Upper lobe of left lung (tissue), 6 donors: ENCODE results near the gene JUNB. TPM values are rescaled to one million over a fixed set of nuclear protein-coding genes. Genes with fewer than 3 reads are reported as not detected.

Source experiments
- ATAC-seq, 2 donors: fragments of 200-7000 bp; cut with Tn5 transposase; one replicate each; pipeline ENCODE4 v1.9.1; 2022; ENCODE audit warnings: mild to moderate bottlenecking in 2 of 2, moderate library complexity in 2 of 2; ENCODE audit not compliant: low FRiP score in 2 of 2
- DNase-seq, 2 donors: peaks; one replicate each; pipeline ENCODE4 v3.0.0-alpha.2; 2019 to 2020
- H3K27ac ChIP-seq, 4 donors: fragments of 200-600 bp; sonication (generic); one replicate each; pipeline ENCODE4 v1.5.1; 2016 to 2019
- H3K27me3 ChIP-seq, 4 donors: fragments of 200-600 bp; sonication (generic); one replicate each; pipeline ENCODE4 v1.5.1; 2017 to 2019
- H3K36me3 ChIP-seq, 4 donors: fragments of 200-600 bp; sonication (generic); one replicate each; pipeline ENCODE4 v1.5.1; 2016 to 2019
- H3K4me1 ChIP-seq, 4 donors: fragments of 200-600 bp; sonication (generic); one replicate each; pipeline ENCODE4 v1.5.1; 2018 to 2019
- H3K4me3 ChIP-seq, 4 donors: fragments of 200-600 bp; sonication (generic); one replicate each; pipeline ENCODE4 v1.5.1; 2017 to 2019; ENCODE audit warnings: mild to moderate bottlenecking in 2 of 4, moderate library complexity in 1 of 4
- H3K9me3 ChIP-seq, 4 donors: fragments of 200-600 bp; sonication (generic); one replicate each; pipeline ENCODE4 v1.5.1; 2018 to 2019
- EP300 ChIP-seq, 4 donors: sonication (generic); formaldehyde crosslinking; IDR thresholded peaks; one replicate each; pipeline ENCODE4 v1.5.1; 2017; ENCODE audit warnings: antibody characterized with exemption in 4 of 4, control low read depth in 2 of 4
- POLR2A ChIP-seq, 4 donors: fragments of 450-650 bp; IDR thresholded peaks; one replicate each; pipeline ENCODE4 v1.5.1; 2016 to 2017; ENCODE audit warnings: antibody characterized with exemption in 4 of 4, mild to moderate bottlenecking in 2 of 4
- POLR2AphosphoS5 ChIP-seq, 2 donors: sonication (generic); formaldehyde crosslinking; IDR thresholded peaks; one replicate each; pipeline ENCODE4 v1.5.1; 2017; ENCODE audit warnings: antibody characterized with exemption in 2 of 2
- WGBS, 2 donors: methylation state at CpG; one replicate each; pipeline ENCODE4 v1.1.5; 2017 to 2018; 5-methylcytosine and 5-hydroxymethylcytosine counted together
- total RNA-seq, 6 donors: library from RNA; depleted of rRNA in 4 of 6; stranded (reverse); fragments of >200 nt in 4 of 6; gene quantifications; one replicate each; pipeline versions ENCODE4 v1.1.0 to v1.2.1, GENCODE V29; 2016 to 2021
- TF ChIP-seq, protein P1 (sequence below), 6 experiments: fragments of 450-650 bp in 4 of 6; fragments of 200-600 bp in 2 of 6; sonication (generic) in 2 of 6; IDR thresholded peaks; one replicate each; pipeline ENCODE4 v1.5.1; 2016 to 2019; ENCODE audit warnings: antibody characterized with exemption in 6 of 6
- donor health status: DM: no; HTN: no; CAD: no; lungs with moderate emphysema.
- donor health status: DM: no; HTN: yes; CAD: no; lungs with severe emphysema.

The JUNB gene
- total RNA-seq, 6 donors from 2014 or later = 127 to 422 (median 354) TPM

GRCh38 chr19:12757544-12758274 lies 33.6 kb upstream of the JUNB start:
- WGBS, 2 donors = 1 to 8% methylated on average over 12 to 38 of the region's 60 CpGs
- peak; percentile 77 to 95 for DNase-seq
- peak overlapping the region in 1 of 4 donors; percentile 42 for H3K27ac ChIP-seq

GRCh38 chr19:12759686-12760085 lies 31.6 kb upstream of the JUNB start:
- no peak for DNase-seq
- 91 to 98% methylated on average over 6 of the region's 6 CpGs for WGBS, 2 donors
- no peak for TF ChIP-seq EP300 (IDR thresholded peaks at IDR 0.05)

More at GRCh38 chr19:12757544-12758274, 33.6 kb upstream of the JUNB start:
- Histone ChIP-seq H3K36me3 (peaks cover 0 to 6% (median 2%) of the 10 kb centered on the region in 4 donors), H3K4me3 (peak overlapping the region; percentile 1 to 36 (median 33)), H3K27me3 (no peaks in the 10 kb centered on the region), H3K4me1 (peaks cover 11 to 13% (median 12%) of the 10 kb centered on the region in 4 donors), H3K9me3 (no peaks in the 10 kb centered on the region)
- TF ChIP-seq, protein P1, sequence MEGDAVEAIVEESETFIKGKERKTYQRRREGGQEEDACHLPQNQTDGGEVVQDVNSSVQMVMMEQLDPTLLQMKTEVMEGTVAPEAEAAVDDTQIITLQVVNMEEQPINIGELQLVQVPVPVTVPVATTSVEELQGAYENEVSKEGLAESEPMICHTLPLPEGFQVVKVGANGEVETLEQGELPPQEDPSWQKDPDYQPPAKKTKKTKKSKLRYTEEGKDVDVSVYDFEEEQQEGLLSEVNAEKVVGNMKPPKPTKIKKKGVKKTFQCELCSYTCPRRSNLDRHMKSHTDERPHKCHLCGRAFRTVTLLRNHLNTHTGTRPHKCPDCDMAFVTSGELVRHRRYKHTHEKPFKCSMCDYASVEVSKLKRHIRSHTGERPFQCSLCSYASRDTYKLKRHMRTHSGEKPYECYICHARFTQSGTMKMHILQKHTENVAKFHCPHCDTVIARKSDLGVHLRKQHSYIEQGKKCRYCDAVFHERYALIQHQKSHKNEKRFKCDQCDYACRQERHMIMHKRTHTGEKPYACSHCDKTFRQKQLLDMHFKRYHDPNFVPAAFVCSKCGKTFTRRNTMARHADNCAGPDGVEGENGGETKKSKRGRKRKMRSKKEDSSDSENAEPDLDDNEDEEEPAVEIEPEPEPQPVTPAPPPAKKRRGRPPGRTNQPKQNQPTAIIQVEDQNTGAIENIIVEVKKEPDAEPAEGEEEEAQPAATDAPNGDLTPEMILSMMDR (IDR thresholded peaks at IDR 0.05) = peak; percentile 92 to 97 (median 96)
- TF ChIP-seq POLR2A (IDR thresholded peaks at IDR 0.05) = no peak
- ATAC-seq = peak; percentile 76 to 93

DNA sequence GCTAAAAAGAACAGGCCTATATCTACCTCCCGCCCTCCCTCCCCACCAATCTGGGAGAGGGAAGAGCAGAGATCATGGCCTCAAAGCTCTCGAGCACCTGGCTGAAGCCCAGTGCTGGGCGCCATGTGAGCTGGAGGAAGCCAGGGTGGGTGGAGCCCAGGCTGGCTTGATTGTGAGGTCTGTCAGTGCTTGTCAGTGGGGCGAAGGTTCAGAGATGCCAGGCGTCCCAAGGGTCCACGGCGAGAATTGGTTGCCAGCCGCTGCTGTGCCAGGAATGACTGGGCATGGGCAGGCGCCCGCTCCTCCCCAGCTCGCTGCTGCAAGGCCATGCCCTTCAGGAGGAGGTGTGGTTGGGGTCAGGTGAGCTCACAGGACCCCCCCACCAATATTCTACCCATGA lies 28.2 kb upstream of the JUNB start:
- no peak overlapping the region for H3K27ac ChIP-seq
- TF ChIP-seq POLR2A (IDR thresholded peaks at IDR 0.05) (no peak), EP300 (IDR thresholded peaks at IDR 0.05) (no peak), POLR2AphosphoS5 (IDR thresholded peaks at IDR 0.05) (no peak)
- TF ChIP-seq, protein P1 (IDR thresholded peaks at IDR 0.05) = no peak
- WGBS, 2 donors = 85 to 95% methylated on average over 11 of the region's 11 CpGs
- H3K9me3 ChIP-seq = no peaks in the 10 kb centered on the region
- ATAC-seq (no peak), DNase-seq (peak in 1 of 2 donors; percentile 65)
- H3K4me3 ChIP-seq = no peak overlapping the region
- H3K27me3 ChIP-seq = no peaks in the 10 kb centered on the region
- H3K4me1 ChIP-seq = peaks cover 0 to 12% (median under 1%) of the 10 kb centered on the region in 4 donors
- peaks cover 4 to 23% (median 13%) of the 10 kb centered on the region in 4 donors for H3K36me3 ChIP-seq

More at GRCh38 chr19:12759686-12760085, 31.6 kb upstream of the JUNB start:
- Histone ChIP-seq H3K27ac (no peak overlapping the region), H3K36me3 (peaks cover 0 to 21% (median 9%) of the 10 kb centered on the region in 4 donors), H3K4me1 (peaks cover 11 to 13% (median 12%) of the 10 kb centered on the region in 4 donors), H3K27me3 (no peaks in the 10 kb centered on the region), H3K4me3 (no peak overlapping the region), H3K9me3 (no peaks in the 10 kb centered on the region)
- no peak for ATAC-seq

- Histone ChIP-seq H3K27me3 (no peaks in the 10 kb centered on the region), H3K36me3 (peaks cover 4 to 27% (median 13%) of the 10 kb centered on the region in 4 donors), H3K4me3 (no peak overlapping the region), H3K27ac (no peak overlapping the region), H3K4me1 (peaks cover 0 to 13% (median under 1%) of the 10 kb centered on the region in 4 donors), H3K9me3 (no peaks in the 10 kb centered on the region)
- 92 to 94% methylated on average over 15 to 16 of the region's 16 CpGs for WGBS, 2 donors
- TF ChIP-seq POLR2AphosphoS5 (IDR thresholded peaks at IDR 0.05) = no peak
- TF ChIP-seq EP300 (IDR thresholded peaks at IDR 0.05) = no peak
- TF ChIP-seq POLR2A (IDR thresholded peaks at IDR 0.05) = no peak
- TF ChIP-seq, protein P1 (IDR thresholded peaks at IDR 0.05) = no peak
- ATAC-seq = no peak
- no peak for DNase-seq
Observed at GRCh38 chr19:12764698-12765097, 26.6 kb upstream of the JUNB start.

DNA sequence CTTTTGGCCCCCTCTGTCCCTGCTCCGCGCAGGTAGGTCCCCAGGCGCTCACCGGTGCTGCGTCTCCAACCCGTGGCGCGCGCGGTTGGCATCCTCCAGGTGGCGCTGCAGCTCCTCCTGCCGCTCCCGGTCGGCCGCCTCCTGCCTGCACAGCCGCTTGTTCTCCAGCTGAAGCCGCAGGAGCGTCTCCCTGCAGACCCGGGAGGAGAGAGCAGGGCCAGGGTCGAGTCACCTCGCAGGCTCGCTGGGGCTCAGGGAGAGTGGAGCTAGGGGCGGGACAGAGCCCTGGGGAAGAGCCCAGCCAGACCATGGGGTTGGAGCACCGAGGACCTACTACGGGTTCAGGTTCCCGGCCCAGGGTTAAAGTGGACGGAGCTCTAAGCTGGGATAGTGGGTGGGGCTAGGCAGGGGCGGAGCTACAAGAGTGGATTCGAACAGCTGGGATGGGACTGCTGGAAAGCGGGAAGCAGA lies 25.2 kb upstream of the JUNB start:
- peak overlapping the region in 3 of 4 donors; percentile 31 to 58 (median 39) for H3K27ac ChIP-seq
- ATAC-seq (peak; percentile 76 to 96), DNase-seq (peak; percentile 92 to 97)
- H3K4me3 ChIP-seq = peak overlapping the region; percentile 28 to 50 (median 36)
- no peaks in the 10 kb centered on the region for H3K9me3 ChIP-seq
- H3K4me1 ChIP-seq = peaks cover 0 to 19% (median 2%) of the 10 kb centered on the region in 4 donors
- H3K27me3 ChIP-seq = no peaks in the 10 kb centered on the region
- WGBS, 2 donors = 2 to 57% methylated on average over 12 to 30 of the region's 30 CpGs
- H3K36me3 ChIP-seq = peaks cover 4 to 27% (median 15%) of the 10 kb centered on the region in 4 donors
- TF ChIP-seq POLR2AphosphoS5 (IDR thresholded peaks at IDR 0.05) (no peak), POLR2A (IDR thresholded peaks at IDR 0.05) (no peak), EP300 (IDR thresholded peaks at IDR 0.05) (no peak)
- TF ChIP-seq, protein P1 (IDR thresholded peaks at IDR 0.05) = peak; percentile 80 to 97 (median 91)
